A549 (cell line): ENCODE measurements around the gene LRRC75B. TPM values are rescaled to one million over a fixed set of nuclear protein-coding genes. Genes with fewer than 3 reads are reported as not detected.

Experiments used
- ATAC-seq, 2 experiments: fragments of 200-7000 bp in 1 of 2; fragments of >200 bp in 1 of 2; cut with Nextera tagmentation in 1 of 2; cut with Tn5 transposase in 1 of 2; 3 replicates each; pipeline versions ENCODE4 v1.8.0 to v1.9.1; 2018 to 2020; ENCODE audit warnings: mild to moderate bottlenecking in 1 of 2, moderate library complexity in 1 of 2
- CTCF ChIA-PET: fragments of 300-600 bp; sonication (Branson Sonifier 250); formaldehyde crosslinking; extraction: SDS; loops from one replicate; lab custom pipeline; 2021; ENCODE audit warnings: antibody characterized with exemption, inconsistent platforms; lab: Yijun Ruan, JAX
- POLR2A ChIA-PET: fragments of 350-600 bp; formaldehyde crosslinking; extraction: SDS; loops from one replicate; lab custom pipeline; 2021; ENCODE audit warnings: antibody characterized with exemption, inconsistent platforms; lab: Yijun Ruan, JAX
- DNase-seq, 2 experiments: peaks; one replicate each; pipeline versions ENCODE4 v3.0.0 to v3.0.0-alpha.2; 2011 to 2016; ENCODE audit warnings: low read depth in 1 of 2, low spot score in 1 of 2
- FAIRE-seq: peaks from 2 replicates; lab custom pipeline; 2011; peaks lifted over from hg19 to GRCh38; lab: Jason Lieb, UNC
- H3K27ac ChIP-seq, 2 experiments: fragments of >200 bp; sonication (Bioruptor Twin); formaldehyde crosslinking; 3 replicates each; pipeline ENCODE4 v1.5.1; 2016 to 2017
- H3K4me1 ChIP-seq: fragments of >200 bp; sonication (Bioruptor Twin); formaldehyde crosslinking; 3 replicates; pipeline ENCODE4 v1.6.1; 2016
- H3K4me2 ChIP-seq: fragments of >200 bp; sonication (Bioruptor Twin); formaldehyde crosslinking; 3 replicates; pipeline ENCODE4 v1.6.1; 2016
- H3K4me3 ChIP-seq: fragments of >200 bp; sonication (Bioruptor Twin); formaldehyde crosslinking; 3 replicates; pipeline ENCODE4 v1.5.1; 2016
- H3K9me3 ChIP-seq: fragments of >200 bp; sonication (Bioruptor Twin); formaldehyde crosslinking; 3 replicates; pipeline ENCODE4 v1.6.1; 2016
- ATOH8 ChIP-seq: fragments of 250-450 bp; sonication (Bioruptor Pico); IDR thresholded peaks from 2 replicates; pipeline ENCODE4 v1.5.0; 2020; ENCODE audit warnings: low read depth, mild to moderate bottlenecking, moderate library complexity
- BCL3 ChIP-seq: fragments of >200 bp; sonication (Bioruptor Twin); formaldehyde crosslinking; IDR thresholded peaks from 3 replicates; pipeline ENCODE4 v1.6.1; 2016
- CBX2 ChIP-seq: fragments of 200-600 bp; sonication (generic); IDR thresholded peaks from 2 replicates; pipeline ENCODE4 v1.6.1; 2016; ENCODE audit warnings: low read depth, mild to moderate bottlenecking, borderline replicate concordance
- CEBPB ChIP-seq, 2 experiments: fragments of >200 bp in 1 of 2; sonication (Bioruptor Twin) in 1 of 2; formaldehyde crosslinking in 1 of 2; IDR thresholded peaks; 2 replicates each; pipeline ENCODE4 v1.6.1; 2012 to 2016
- CTCF ChIP-seq: fragments of >200 bp; sonication (Bioruptor Twin); formaldehyde crosslinking; IDR thresholded peaks from 3 replicates; pipeline ENCODE4 v1.5.1; 2016
- EHMT2 ChIP-seq: fragments of 200-600 bp; sonication (generic); IDR thresholded peaks from 2 replicates; pipeline ENCODE4 v1.6.1; 2016; ENCODE audit warnings: antibody characterized with exemption, low read depth, mild to moderate bottlenecking, moderate library complexity
- ELK1 ChIP-seq: fragments of 150-350 bp; IDR thresholded peaks from 2 replicates; pipeline ENCODE4 v1.6.1; 2014; ENCODE audit warnings: low read depth, mild to moderate bottlenecking, low read length
- GATA3 ChIP-seq: IDR thresholded peaks from 2 replicates; pipeline ENCODE4 v1.6.1; 2012; ENCODE audit warnings: borderline replicate concordance
- JUNB ChIP-seq: fragments of >200 bp; sonication (Bioruptor Twin); formaldehyde crosslinking; IDR thresholded peaks from 2 replicates; pipeline ENCODE4 v1.6.1; 2016
- KDM5A ChIP-seq: fragments of 200-600 bp; sonication (generic); IDR thresholded peaks from 2 replicates; pipeline ENCODE4 v1.6.1; 2016; ENCODE audit warnings: antibody characterized with exemption, mild to moderate bottlenecking
- MAX ChIP-seq: IDR thresholded peaks from 2 replicates; pipeline ENCODE4 v1.6.1; 2012
- MAZ ChIP-seq: fragments of 150-350 bp; IDR thresholded peaks from 2 replicates; pipeline ENCODE4 v1.6.1; 2014; ENCODE audit warnings: antibody characterized with exemption, low read depth, low read length, borderline replicate concordance
- MYC ChIP-seq: IDR thresholded peaks from 2 replicates; pipeline ENCODE4 v1.6.1; 2012; ENCODE audit warnings: mild to moderate bottlenecking, inconsistent platforms, low read length, improper control_type of control experiment, borderline replicate concordance
- NPAS2 ChIP-seq: fragments of 250-450 bp; sonication (Bioruptor Pico); IDR thresholded peaks from 2 replicates; pipeline ENCODE4 v1.8.0; 2022; ENCODE audit warnings: mild to moderate bottlenecking, moderate library complexity, borderline replicate concordance
- POLR2AphosphoS2 ChIP-seq: conservative IDR thresholded peaks from 2 replicates; pipeline ENCODE4 v1.6.1; 2012; ENCODE audit warnings: low read length, improper control_type of control experiment, inconsistent platforms
- RARB ChIP-seq: fragments of 250-450 bp; sonication (Bioruptor Pico); IDR thresholded peaks from 2 replicates; pipeline ENCODE4 v1.8.0; 2021; ENCODE audit warnings: mild to moderate bottlenecking, moderate library complexity
- RCOR1 ChIP-seq: fragments of 150-350 bp; IDR thresholded peaks from 2 replicates; pipeline ENCODE4 v1.6.1; 2014; ENCODE audit warnings: antibody characterized with exemption, low read length, low read depth
- REST ChIP-seq: fragments of 200-600 bp; sonication (generic); IDR thresholded peaks from 2 replicates; pipeline ENCODE4 v1.6.1; 2016; ENCODE audit warnings: antibody characterized with exemption, mild to moderate bottlenecking, moderate library complexity
- SMC3 ChIP-seq: fragments of >200 bp; sonication (Bioruptor Twin); formaldehyde crosslinking; IDR thresholded peaks from 3 replicates; pipeline ENCODE4 v1.6.1; 2018; ENCODE audit warnings: inconsistent platforms
- TFCP2L1 ChIP-seq: fragments of 250-450 bp; sonication (Bioruptor Pico); IDR thresholded peaks from 2 replicates; pipeline ENCODE4 v1.5.0; 2021; ENCODE audit warnings: mild to moderate bottlenecking
- TP53 ChIP-seq: fragments of 250-450 bp; sonication (Bioruptor Pico); IDR thresholded peaks from 2 replicates; pipeline ENCODE4 v1.5.0; 2021; ENCODE audit warnings: mild to moderate bottlenecking, moderate library complexity
- ZFP36 ChIP-seq: fragments of 450-650 bp; IDR thresholded peaks from 2 replicates; pipeline ENCODE4 v1.6.1; 2014; ENCODE audit warnings: borderline replicate concordance; ENCODE audit not compliant: partially characterized antibody
- ZNF302 ChIP-seq: fragments of 250-450 bp; sonication (Bioruptor Pico); IDR thresholded peaks from 2 replicates; pipeline ENCODE4 v1.9.0; 2021; ENCODE audit warnings: inconsistent platforms, mild to moderate bottlenecking, moderate library complexity
- WGBS: methylation state at CpG from one replicate; pipeline ENCODE4 v1.1.6; 2017; ENCODE audit errors: missing lambda C conversion rate; 5-methylcytosine and 5-hydroxymethylcytosine counted together
- polyA plus RNA-seq, 4 experiments: library from polyadenylated mRNA; depleted of rRNA in 3 of 4; stranded (reverse); fragments of >200 nt; fragmentation: RNase III in 1 of 4; extraction: RNeasy Plus Mini Kit Qiagen cat#74134 plus additional on column Dnase treatment in 1 of 4; gene quantifications; 2 replicates in 3 of 4; 3 replicates in 1 of 4; pipeline ENCODE4 v1.2.3, GENCODE V29; 2011 to 2017

LRRC75B gene
- polyA plus RNA-seq, 2 of the 4 experiments (the other 2 are of a cell fraction) = 5.3 to 8.3 TPM

GRCh38 chr22:24578355-24579257 is 14.3 kb downstream of the LRRC75B start:
- 67% methylated on average over 8 of the region's 8 CpGs for WGBS
- DNase-seq = peak in 1 of 2 experiments; percentile 50
- Histone ChIP-seq H3K9me3 (no peaks in the 10 kb centered on the region), H3K27ac (peak overlapping the region in 1 of 2 experiments; percentile 58; a peak in 3 of 6 replicates), H3K4me2 (peak overlapping the region; percentile 64), H3K4me1 (peaks cover 31% of the 10 kb centered on the region), H3K4me3 (no peak overlapping the region)
- ChIA-PET CTCF (interaction anchor here (2.2 kb wide), 1 partner anchor 11 kb away, joined by 6 read pairs; no protein-coding TSS in a partner anchor), POLR2A (interaction anchor here (0.7 kb wide), 1 partner anchor 23 kb away, joined by 3 read pairs; the partner anchor contains the start of gene SNRPD3)
- no peak for FAIRE-seq
- ATAC-seq = peak; percentile 62; a peak in 5 of 6 replicates
- TF ChIP-seq MAZ (no peak), BCL3 (no peak), CEBPB (IDR thresholded peaks at IDR 0.05) (no peak), ELK1 (no peak), NPAS2 (CRISPR knock-in tag) (no peak), CBX2 (no peak), ZNF302 (CRISPR knock-in tag) (no peak), ZFP36 (no peak), RCOR1 (no peak), MYC (no peak), MAX (no peak), EHMT2 (no peak), TFCP2L1 (CRISPR knock-in tag) (no peak)

GRCh38 chr22:24576778-24577177 is 16.1 kb downstream of the LRRC75B start:
- no peak overlapping the region for H3K27ac ChIP-seq
- CTCF ChIA-PET = interaction anchor here (0.6 to 2.2 kb wide), 3 partner anchors 9 to 38 kb away, joined by 3 to 6 read pairs (median 6); no protein-coding TSS in a partner anchor

More at GRCh38 chr22:24576778-24577177, 16.1 kb downstream of the LRRC75B start:
- ATAC-seq = no peak
- TF ChIP-seq RARB (CRISPR knock-in tag) = no peak
- no peak for TF ChIP-seq POLR2AphosphoS2
- TF ChIP-seq CTCF = no peak
- TF ChIP-seq TFCP2L1 (CRISPR knock-in tag) = no peak
- TF ChIP-seq NPAS2 (CRISPR knock-in tag) = no peak
- no peak for TF ChIP-seq JUNB
- TF ChIP-seq TP53 = no peak
- TF ChIP-seq ELK1 = no peak
- TF ChIP-seq MAX = no peak
- TF ChIP-seq SMC3 = no peak
- no peak for TF ChIP-seq KDM5A
- TF ChIP-seq ATOH8 (CRISPR knock-in tag) = no peak
- TF ChIP-seq GATA3 = no peak
- TF ChIP-seq REST = no peak
- TF ChIP-seq MYC = no peak
- WGBS = 18% methylated on average over 1 of the region's 1 CpG
- Histone ChIP-seq H3K4me3 (no peak overlapping the region), H3K4me1 (peaks cover 31% of the 10 kb centered on the region), H3K9me3 (no peaks in the 10 kb centered on the region), H3K4me2 (no peak overlapping the region)
- no peak for FAIRE-seq
- no peak for DNase-seq
- POLR2A ChIA-PET = interaction anchor here (0.9 kb wide), 1 partner anchor 683 kb away, joined by 4 read pairs; the partner anchor contains the start of gene MIF
